Gastrocnemius medialis (tissue), 4 donors: ENCODE data around the gene TMEM198. TPM values are rescaled to one million over a fixed set of nuclear protein-coding genes. Genes with fewer than 3 reads are reported as not detected.
A peak's percentile ranks its signal among the peaks of the same experiment; 100 is the strongest.

Source experiments
- ATAC-seq, 2 donors: fragments of 150-250 bp; one replicate each; pipeline ENCODE4 v1.9.1; 2016
- DNase-seq, 2 donors: peaks; one replicate each; pipeline ENCODE4 v3.0.0-alpha.2; 2019
- H3K27ac ChIP-seq, 4 donors: fragments of 200-600 bp; sonication (generic); 1 replicate in 1 of 4; 2 replicates in 3 of 4; pipeline ENCODE4 v1.5.1; 2016 to 2018; ENCODE audit warnings: mild to moderate bottlenecking in 2 of 4, moderate library complexity in 1 of 4
- H3K27me3 ChIP-seq, 3 donors: fragments of 200-600 bp; sonication (generic) in 2 of 3; 1 replicate in 1 of 3; 2 replicates in 2 of 3; pipeline versions ENCODE4 v1.5.1 to v1.6.0; 2016 to 2019; ENCODE audit warnings: mild to moderate bottlenecking in 1 of 3, moderate library complexity in 1 of 3
- H3K36me3 ChIP-seq, 2 donors: fragments of 200-600 bp; sonication (generic) in 1 of 2; one replicate each; pipeline ENCODE4 v1.5.1; 2017 to 2018
- H3K4me1 ChIP-seq, 2 donors: fragments of 200-600 bp; sonication (generic) in 1 of 2; one replicate each; pipeline ENCODE4 v1.5.1; 2016 to 2017; ENCODE audit warnings: mild to moderate bottlenecking in 2 of 2
- H3K4me3 ChIP-seq, 4 donors: fragments of 200-600 bp; sonication (generic) in 3 of 4; 1 replicate in 1 of 4; 2 replicates in 3 of 4; pipeline ENCODE4 v1.5.1; 2016 to 2019; ENCODE audit warnings: mild to moderate bottlenecking in 2 of 4
- H3K9me3 ChIP-seq, 3 donors: fragments of 200-600 bp; sonication (generic) in 2 of 3; 1 replicate in 1 of 3; 2 replicates in 2 of 3; pipeline ENCODE4 v1.5.1; 2016 to 2019
- POLR2A ChIP-seq, 2 donors: fragments of 450-650 bp; IDR thresholded peaks; one replicate each; pipeline ENCODE4 v1.6.1; 2017; ENCODE audit warnings: antibody characterized with exemption in 2 of 2, mild to moderate bottlenecking in 2 of 2, moderate library complexity in 2 of 2
- in situ Hi-C, 4 donors: fragments of 200-750 bp; cut with MboI; loops; one replicate each; pipeline versions ENCODE4 v1.15.0 to v1.8.0; 2017; ENCODE audit warnings: low sequenced_read_pairs in 4 of 4
- intact Hi-C: fragments of 100-400 bp; cut with DNase I; formaldehyde crosslinking; loops from one replicate; pipeline ENCODE4 v1.15.1; 2023; ENCODE audit warnings: low total_unique reads
- microRNA-seq, 2 donors: library from miRNA; unstranded; fragments of <30 nt; microRNA quantifications; one replicate each; pipeline ENCODE4, GENCODE V29; 2016; ENCODE audit warnings: borderline replicate concordance in 2 of 2
- total RNA-seq, 4 donors: library from RNA; depleted of rRNA; stranded (reverse); fragments of >200 nt; gene quantifications; one replicate each; pipeline versions ENCODE4 v1.1.0 to v1.2.3, GENCODE V29; 2016
- TF ChIP-seq, protein P1 (sequence below), 5 experiments: fragments of 450-650 bp in 3 of 5; fragments of 200-600 bp in 2 of 5; sonication (generic) in 2 of 5; IDR thresholded peaks in 4 of 5; conservative IDR thresholded peaks in 1 of 5; 1 replicate in 4 of 5; 2 replicates in 1 of 5; pipeline ENCODE4 v1.5.1; 2016 to 2019; ENCODE audit warnings: antibody characterized with exemption in 5 of 5, mild to moderate bottlenecking in 3 of 5, moderate library complexity in 3 of 5

TMEM198 gene
- total RNA-seq, 4 donors from 2014 or later, result 0.87 to 6.7 (median 3.3) TPM

DNA sequence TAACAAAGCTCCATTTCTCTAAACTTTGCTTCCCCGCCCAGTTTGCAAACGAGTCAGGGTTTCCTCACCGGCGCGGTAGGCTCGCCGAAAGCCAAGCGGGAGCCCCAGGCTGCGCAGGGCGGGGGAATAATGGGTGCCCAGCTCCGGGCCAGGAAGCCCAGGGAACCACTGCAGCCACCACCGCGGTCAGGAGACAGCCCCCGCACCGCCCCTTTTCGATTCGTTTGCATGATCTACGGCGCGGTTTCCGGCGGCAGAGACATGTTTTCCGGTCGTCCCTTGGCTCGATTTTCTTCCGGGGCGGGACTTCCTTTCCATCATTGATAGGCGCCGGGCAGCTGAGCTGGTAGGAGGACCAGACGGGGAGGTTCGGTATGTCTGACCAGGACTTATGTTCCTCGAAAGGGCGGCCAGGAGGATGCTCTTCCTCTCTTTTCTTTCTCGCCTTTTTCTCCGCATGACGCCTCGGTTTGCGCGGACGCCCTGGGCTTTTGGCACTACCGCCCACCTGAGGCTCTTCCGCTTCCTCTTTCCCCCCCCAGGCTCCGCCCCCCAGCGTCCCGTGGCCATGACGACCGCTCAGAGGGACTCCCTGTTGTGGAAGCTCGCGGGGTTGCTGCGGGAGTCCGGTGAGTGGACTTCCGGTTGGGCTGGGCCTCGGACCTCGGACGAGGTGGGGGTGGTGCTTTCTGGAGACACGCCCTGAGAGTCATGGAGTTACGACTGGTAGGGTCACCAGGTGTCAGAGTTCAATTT, 53.9 kb downstream of the TMEM198 start, which contains the start of gene STK11IP:
Gene STK11IP (plus strand): TSS at position 306 of the 756 bp plus-strand sequence. CDS start 263 bp downstream, at position 569.
- Histone ChIP-seq H3K36me3 (peaks cover 0 to 9% of the 10 kb centered on the region in 2 donors), H3K27ac (peak within 1 kb of the TSS; percentile 88 to 96 (median 92)), H3K4me1 (peaks cover 12 to 16% of the 10 kb centered on the region in 2 donors), H3K4me3 (peak within 1 kb of the TSS; percentile 73 to 91 (median 84)), H3K27me3 (no peaks in the 10 kb centered on the region), H3K9me3 (no peaks in the 10 kb centered on the region)
- in situ Hi-C loops (no loop called here), intact Hi-C loops (loop anchor here (1.0 to 5.0 kb wide), 6 partner anchors 26 to 350 kb away; partner anchors contain the start of genes CHPF, DNPEP, GLB1L and GMPPA)
- TF ChIP-seq POLR2A (IDR thresholded peaks at IDR 0.05), result peak; percentile 51
- TF ChIP-seq, protein P1, sequence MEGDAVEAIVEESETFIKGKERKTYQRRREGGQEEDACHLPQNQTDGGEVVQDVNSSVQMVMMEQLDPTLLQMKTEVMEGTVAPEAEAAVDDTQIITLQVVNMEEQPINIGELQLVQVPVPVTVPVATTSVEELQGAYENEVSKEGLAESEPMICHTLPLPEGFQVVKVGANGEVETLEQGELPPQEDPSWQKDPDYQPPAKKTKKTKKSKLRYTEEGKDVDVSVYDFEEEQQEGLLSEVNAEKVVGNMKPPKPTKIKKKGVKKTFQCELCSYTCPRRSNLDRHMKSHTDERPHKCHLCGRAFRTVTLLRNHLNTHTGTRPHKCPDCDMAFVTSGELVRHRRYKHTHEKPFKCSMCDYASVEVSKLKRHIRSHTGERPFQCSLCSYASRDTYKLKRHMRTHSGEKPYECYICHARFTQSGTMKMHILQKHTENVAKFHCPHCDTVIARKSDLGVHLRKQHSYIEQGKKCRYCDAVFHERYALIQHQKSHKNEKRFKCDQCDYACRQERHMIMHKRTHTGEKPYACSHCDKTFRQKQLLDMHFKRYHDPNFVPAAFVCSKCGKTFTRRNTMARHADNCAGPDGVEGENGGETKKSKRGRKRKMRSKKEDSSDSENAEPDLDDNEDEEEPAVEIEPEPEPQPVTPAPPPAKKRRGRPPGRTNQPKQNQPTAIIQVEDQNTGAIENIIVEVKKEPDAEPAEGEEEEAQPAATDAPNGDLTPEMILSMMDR (IDR thresholded peaks at IDR 0.05 in 4 of 5, conservative IDR thresholded peaks at IDR 0.05 in 1 of 5), result no peak
- peak; percentile 95 to 98 for ATAC-seq
- DNase-seq, result peak; percentile 95 to 97

- Histone ChIP-seq H3K27ac (peak overlapping the region; percentile 88 to 96 (median 92)), H3K9me3 (no peaks in the 10 kb centered on the region), H3K27me3 (no peaks in the 10 kb centered on the region), H3K4me1 (peaks cover 12 to 16% of the 10 kb centered on the region in 2 donors), H3K4me3 (peak overlapping the region; percentile 73 to 91 (median 84)), H3K36me3 (peaks cover 0 to 15% of the 10 kb centered on the region in 2 donors)
- TF ChIP-seq, protein P1 (IDR thresholded peaks at IDR 0.05 in 4 of 5, conservative IDR thresholded peaks at IDR 0.05 in 1 of 5), result no peak
- TF ChIP-seq POLR2A (IDR thresholded peaks at IDR 0.05), result no peak
- in situ Hi-C loops, result no loop called here
- ATAC-seq (no peak), DNase-seq (no peak)
- intact Hi-C loops, result loop anchor here (1.0 to 5.0 kb wide), 5 partner anchors 27 to 351 kb away; partner anchors contain the start of genes CHPF, DNPEP, GLB1L and GMPPA
These were observed 54.7 kb downstream of the TMEM198 start for GRCh38 chr2:219598308-219599078.

Small RNA genes within 50 kb of the gene (microRNA-seq; reads per million reads assigned to microRNA genes)
- 1.2 to 1.7 reads per million in 2 donors for gene MIR3132

Other genes starting within 250 kb of the TMEM198 start
- gene PTPRN, start 234.6 kb upstream of the TMEM198 start, total RNA-seq, result not detected
- gene RESP18, start 211.3 kb upstream of the TMEM198 start, total RNA-seq, result not detected
- 100 to 1,000 TPM in 1 of 4 donors, 10 to 100 TPM in 3; 56.0 to 147 (median 65.3) TPM for gene DNPEP, start 156.1 kb upstream of the TMEM198 start, total RNA-seq
- over 10,000 TPM; 19,008 to 28,635 (median 23,575) TPM for gene DES, start 125.7 kb upstream of the TMEM198 start, total RNA-seq
- 100 to 1,000 TPM; 104 to 387 (median 222) TPM for gene SPEG, start 109.2 kb upstream of the TMEM198 start, total RNA-seq
- 10 to 100 TPM; 18.0 to 25.8 (median 24.4) TPM for gene GMPPA, start 45.1 kb upstream of the TMEM198 start, total RNA-seq
- gene ASIC4, start 29.5 kb upstream of the TMEM198 start, total RNA-seq, result under 1 TPM in 1 of 4 donors, not detected in 3; 0.11 TPM
- gene CHPF, start 219 bp upstream of the TMEM198 start, total RNA-seq, result 10 to 100 TPM; 21.0 to 50.5 (median 37.2) TPM
- 10 to 100 TPM; 47.9 to 72.9 (median 56.5) TPM for gene OBSL1, start 27.5 kb downstream of the TMEM198 start, total RNA-seq
- 1 to 10 TPM in 1 of 4 donors, under 1 TPM in 1, not detected in 2; 0.29 to 3.5 TPM for gene INHA, start 28.3 kb downstream of the TMEM198 start, total RNA-seq
- 1 to 10 TPM; 5.4 to 7.5 (median 6.5) TPM for gene STK11IP, start 53.8 kb downstream of the TMEM198 start, total RNA-seq
- under 1 TPM in 3 of 4 donors, not detected in 1; 0.25 to 0.35 (median 0.29) TPM for gene SLC4A3, start 83.6 kb downstream of the TMEM198 start, total RNA-seq